Measurements from ENCODE around the gene LTF. TPM values are rescaled to one million over a fixed set of nuclear protein-coding genes. Genes with fewer than 3 reads are reported as not detected.
A peak's percentile ranks its signal among the peaks of the same experiment; 100 is the strongest.

Gene LTF
- total and polyA plus RNA-seq, 9 of the 15 experiments (the other 6 are each of a cell fraction or from before 2014, with no cell fraction given) = 0.07 TPM; not detected in 8

- Histone ChIP-seq H3K4me2 (ENCODE audit: insufficient read depth, low read length) (no peak overlapping the region), H3K9me3 (replicated peaks; ENCODE audit: control insufficient read depth, insufficient read depth, low read depth, low read length) (no peaks in the 10 kb centered on the region), H3K9me1 (ENCODE audit: control insufficient read depth, insufficient read depth, low read length) (no peaks in the 10 kb centered on the region), H3K9ac (ENCODE audit: insufficient read depth in 1 of 2, low read depth in 2 of 2, low read length in 2 of 2) (no peak overlapping the region), H3K4me1 (replicated peaks in 1 of 2; ENCODE audit: control insufficient read depth in 2 of 2, insufficient read depth in 2 of 2, low read length in 2 of 2) (peaks cover 0 to 25% of the 10 kb centered on the region in 2 experiments; a peak in 4 of 5 replicates), H3K36me3 (ENCODE audit: control insufficient read depth, insufficient read depth, low read length) (no peaks in the 10 kb centered on the region), H3K27me3 (ENCODE audit: control insufficient read depth in 2 of 2, insufficient read depth in 2 of 2, low read length in 2 of 2) (peaks cover 2 to 9% of the 10 kb centered on the region in 2 experiments; a peak in 2 of 5 replicates), H3K27ac (ENCODE audit: extremely low read depth, low read depth, low read length) (no peak overlapping the region), H2AFZ (ENCODE audit: low read depth, low read length) (no peak overlapping the region), H3K79me2 (ENCODE audit: control insufficient read depth, insufficient read depth, low read length) (no peaks in the 10 kb centered on the region), H4K20me1 (replicated peaks; ENCODE audit: control insufficient read depth, insufficient read depth, low read length) (no peaks in the 10 kb centered on the region), H3K4me3 (no peak overlapping the region)
- DNase-seq (ENCODE audit: extremely low read depth in 1 of 4, low spot score in 3 of 4) (no peak), FAIRE-seq (no peak), ATAC-seq (no peak)
- BruUV-seq (replicated peaks) = no TSS peak
- intact Hi-C loops (cut with micrococcal nuclease) (no loop called here), in situ Hi-C loops (cut with MboI) (no loop called here)
- POLR2A ChIA-PET = interaction anchor here (0.6 to 0.9 kb wide), 3 partner anchors 18 to 881 kb away, joined by 3 read pairs; partner anchors contain the start of genes CCR5AS and CCRL2
- CTCF ChIA-PET (ENCODE audit: low intra/inter-chr PET ratio) = no interaction called here
- TF ChIP-seq, protein P1, sequence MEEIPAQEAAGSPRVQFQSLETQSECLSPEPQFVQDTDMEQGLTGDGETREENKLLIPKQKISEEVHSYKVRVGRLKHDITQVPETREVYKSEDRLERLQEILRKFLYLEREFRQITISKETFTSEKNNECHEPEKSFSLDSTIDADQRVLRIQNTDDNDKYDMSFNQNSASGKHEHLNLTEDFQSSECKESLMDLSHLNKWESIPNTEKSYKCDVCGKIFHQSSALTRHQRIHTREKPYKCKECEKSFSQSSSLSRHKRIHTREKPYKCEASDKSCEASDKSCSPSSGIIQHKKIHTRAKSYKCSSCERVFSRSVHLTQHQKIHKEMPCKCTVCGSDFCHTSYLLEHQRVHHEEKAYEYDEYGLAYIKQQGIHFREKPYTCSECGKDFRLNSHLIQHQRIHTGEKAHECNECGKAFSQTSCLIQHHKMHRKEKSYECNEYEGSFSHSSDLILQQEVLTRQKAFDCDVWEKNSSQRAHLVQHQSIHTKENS (CRISPR knock-in tag; IDR thresholded peaks at IDR 0.05) = no peak
- TF ChIP-seq SMAD4 (CRISPR knock-in tag; conservative IDR thresholded peaks at IDR 0.05) = peak; percentile 36; the same call in 1 of the 2 replicates
- no peak for TF ChIP-seq PREB (CRISPR knock-in tag; IDR thresholded peaks at IDR 0.05)
- TF ChIP-seq CBFA2T2 (conservative IDR thresholded peaks at IDR 0.05) = peak; percentile 39
- no peak for TF ChIP-seq MTA2 (IDR thresholded peaks at IDR 0.05; ENCODE audit: low read depth)
- peak; percentile 63 for TF ChIP-seq CBFA2T3 (IDR thresholded peaks at IDR 0.05)
- peak; percentile 29; the same call in 1 of the 2 replicates for TF ChIP-seq TCF3 (CRISPR knock-in tag; IDR thresholded peaks at IDR 0.05)
- no peak for TF ChIP-seq CEBPB (tag; IDR thresholded peaks at IDR 0.05)
- TF ChIP-seq ZNF316 (IDR thresholded peaks at IDR 0.05) = no peak
- peak; percentile 3 for TF ChIP-seq MEIS2 (IDR thresholded peaks at IDR 0.05; ENCODE audit: partially characterized antibody)
- 10% methylated on average over 6 of the region's 6 CpGs for WGBS (ENCODE audit: insufficient coverage, low coverage, missing lambda C conversion rate)
These were observed 75.4 kb downstream of the LTF start for GRCh38 chr3:46389306-46389705.

Measured in K562 (cell line).